IPS-18a (cell line): Measurements from ENCODE around the gene DGAT2L6.

Source experiments
- H3K27ac ChIP-seq: one replicate; pipeline ENCODE4 v1.5.1; 2013; ENCODE audit warnings: low read length
- H3K27me3 ChIP-seq: one replicate; pipeline ENCODE4 v1.6.1; 2013; ENCODE audit warnings: mild to moderate bottlenecking, low read length; ENCODE audit not compliant: control insufficient read depth, insufficient read depth
- H3K36me3 ChIP-seq: one replicate; pipeline ENCODE4 v1.6.1; 2013; ENCODE audit warnings: low read depth, low read length; ENCODE audit not compliant: control insufficient read depth
- H3K4me1 ChIP-seq: one replicate; pipeline ENCODE4 v1.6.1; 2013; ENCODE audit warnings: low read depth, low read length; ENCODE audit not compliant: control insufficient read depth
- H3K4me3 ChIP-seq: one replicate; pipeline ENCODE4 v1.5.1; 2013; ENCODE audit warnings: low read length
- H3K9ac ChIP-seq: one replicate; pipeline ENCODE4 v1.6.1; 2013; ENCODE audit warnings: mild to moderate bottlenecking, low read length, moderate library complexity
- H3K9me3 ChIP-seq: one replicate; pipeline ENCODE4 v1.6.1; 2013; ENCODE audit warnings: low read depth, low read length; ENCODE audit not compliant: control insufficient read depth

The DGAT2L6 gene

GRCh38 chrX:70252491-70252890 is 75.2 kb downstream of the DGAT2L6 start:
- Histone ChIP-seq H3K9ac (no peak overlapping the region), H3K4me3 (no peak overlapping the region), H3K27me3 (no peaks in the 10 kb centered on the region), H3K9me3 (peaks cover 9% of the 10 kb centered on the region), H3K4me1 (no peaks in the 10 kb centered on the region), H3K36me3 (no peaks in the 10 kb centered on the region), H3K27ac (no peak overlapping the region)

- Histone ChIP-seq H3K9me3 (peaks cover 9% of the 10 kb centered on the region), H3K9ac (no peak overlapping the region), H3K4me1 (no peaks in the 10 kb centered on the region), H3K27ac (no peak overlapping the region), H3K27me3 (no peaks in the 10 kb centered on the region), H3K36me3 (no peaks in the 10 kb centered on the region), H3K4me3 (no peak overlapping the region)
These were observed 76.2 kb downstream of the DGAT2L6 start for GRCh38 chrX:70253377-70254062.

GRCh38 chrX:70254063-70254400 is 76.7 kb downstream of the DGAT2L6 start:
- Histone ChIP-seq H3K36me3 (no peaks in the 10 kb centered on the region), H3K27me3 (no peaks in the 10 kb centered on the region), H3K27ac (no peak overlapping the region), H3K4me1 (no peaks in the 10 kb centered on the region), H3K4me3 (no peak overlapping the region), H3K9me3 (peaks cover 9% of the 10 kb centered on the region), H3K9ac (no peak overlapping the region)

- H3K4me3 ChIP-seq = no peak overlapping the region
- H3K4me1 ChIP-seq = no peaks in the 10 kb centered on the region
- no peaks in the 10 kb centered on the region for H3K36me3 ChIP-seq
- peaks cover 9% of the 10 kb centered on the region for H3K9me3 ChIP-seq
- no peak overlapping the region for H3K9ac ChIP-seq
- H3K27ac ChIP-seq = no peak overlapping the region
- H3K27me3 ChIP-seq = no peaks in the 10 kb centered on the region
These were observed 77.6 kb downstream of the DGAT2L6 start for GRCh38 chrX:70254909-70255308.
